Stromal cell of bone marrow (primary cell): ENCODE measurements around the gene SNX3.
A peak's percentile ranks its signal among the peaks of the same experiment; 100 is the strongest.

Source experiments
- DNase-seq: peaks from one replicate; pipeline ENCODE4 v3.0.0-alpha.2; 2012; ENCODE audit warnings: low read depth

Gene SNX3

DNA sequence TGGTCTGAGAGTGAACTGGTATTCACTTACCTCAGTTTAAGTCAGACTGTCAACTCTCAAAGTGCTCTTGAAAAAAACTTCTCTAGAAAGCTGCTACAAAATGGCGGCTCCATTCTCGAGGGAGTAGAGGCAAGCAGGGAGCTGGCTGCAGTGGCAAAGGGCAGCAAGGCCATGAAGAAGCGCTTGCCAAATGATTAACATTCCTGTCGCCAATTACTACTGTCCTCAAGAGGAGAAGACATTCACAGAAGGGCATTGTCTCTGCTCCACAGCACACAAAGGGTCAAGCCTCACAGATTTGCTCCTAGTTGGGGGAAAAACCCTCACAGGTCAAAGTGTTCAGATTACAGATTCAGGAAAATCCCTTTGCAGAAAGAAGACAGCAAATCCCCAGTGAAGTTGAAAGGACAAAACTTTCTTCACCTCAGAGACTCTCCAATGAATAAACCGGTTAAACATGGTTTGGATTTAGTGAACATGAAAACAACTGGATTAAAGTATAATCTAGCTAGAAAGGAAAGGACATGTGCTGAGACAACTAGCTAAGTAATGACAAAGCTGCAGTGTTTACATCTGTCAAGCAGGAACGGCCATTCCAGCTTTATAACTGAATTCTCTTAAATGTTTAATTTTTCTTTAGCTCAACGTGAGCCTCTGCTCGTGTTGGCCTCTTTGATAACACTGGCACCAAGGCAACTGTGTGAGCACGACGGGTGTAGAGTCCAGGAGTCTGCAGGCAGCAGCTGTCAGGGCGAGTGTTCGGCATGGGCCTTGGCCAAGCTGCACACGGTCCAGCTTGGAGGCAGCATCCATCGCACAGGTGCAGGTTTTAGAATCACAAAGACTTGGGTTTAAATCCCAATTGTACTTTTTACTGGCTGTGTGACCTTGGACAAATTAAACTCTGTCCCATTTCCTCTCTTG, 57.4 kb downstream of the SNX3 start:
- no peak for DNase-seq

GRCh38 chr6:108200631-108201030, 60.2 kb downstream of the SNX3 start:
- DNase-seq: peak; percentile 28

DNA sequence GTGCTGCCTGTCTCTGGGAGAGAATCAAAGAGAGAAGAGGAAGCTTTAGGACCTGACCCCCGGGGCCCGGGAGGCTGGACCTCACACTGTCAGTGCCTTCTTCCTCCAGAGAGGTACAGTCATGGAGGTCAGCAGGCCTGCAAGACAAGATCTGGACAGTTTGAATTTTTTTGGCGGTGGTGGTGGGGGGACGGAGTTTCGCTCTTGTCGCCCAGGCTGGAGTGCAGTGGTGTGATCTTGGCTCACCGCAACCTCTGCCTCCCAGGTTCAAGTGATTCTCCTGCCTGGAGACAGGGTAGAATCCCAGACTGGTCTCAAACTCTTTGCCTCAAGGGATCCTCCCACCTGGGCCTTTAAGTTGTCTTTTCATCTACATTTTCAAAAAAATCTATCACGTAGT, 60.7 kb downstream of the SNX3 start:
- no peak for DNase-seq

DNA sequence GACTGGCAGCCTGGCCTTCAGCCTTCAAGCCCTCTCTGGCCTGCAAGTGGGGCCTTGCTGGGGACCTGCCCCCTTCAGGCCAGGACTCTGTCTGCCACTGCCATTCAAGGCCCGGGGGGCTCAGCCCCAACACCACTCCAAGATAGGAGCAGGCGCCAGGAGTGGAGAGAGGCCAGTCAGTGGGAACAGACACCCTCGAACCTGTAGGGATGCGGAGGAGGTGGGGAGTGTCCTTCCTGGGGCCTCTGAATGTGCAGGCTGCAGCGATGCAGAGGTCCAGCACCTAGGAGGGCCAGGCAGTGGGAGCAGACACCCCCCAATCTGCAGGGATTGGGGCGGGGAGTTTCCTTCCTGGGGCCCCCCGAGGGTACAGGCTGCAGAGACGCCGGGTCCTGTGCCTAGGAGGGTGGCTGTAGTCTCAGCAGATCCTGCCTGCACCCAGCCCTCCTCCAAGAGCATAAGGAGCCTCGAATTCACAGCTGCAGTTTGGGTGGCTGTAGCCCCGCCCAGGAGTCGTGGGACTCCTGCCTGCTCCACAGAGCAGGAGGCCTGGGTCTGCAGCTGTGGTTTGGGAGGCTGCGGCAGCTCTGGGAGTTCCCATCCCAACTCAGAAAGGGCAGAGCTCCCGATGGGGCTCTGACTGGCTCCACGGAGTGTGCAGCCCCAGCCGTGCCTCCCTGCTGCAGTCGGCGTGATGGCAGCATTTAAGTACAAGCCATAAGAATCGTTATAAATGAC, 61.9 kb downstream of the SNX3 start:
- no peak for DNase-seq

DNA sequence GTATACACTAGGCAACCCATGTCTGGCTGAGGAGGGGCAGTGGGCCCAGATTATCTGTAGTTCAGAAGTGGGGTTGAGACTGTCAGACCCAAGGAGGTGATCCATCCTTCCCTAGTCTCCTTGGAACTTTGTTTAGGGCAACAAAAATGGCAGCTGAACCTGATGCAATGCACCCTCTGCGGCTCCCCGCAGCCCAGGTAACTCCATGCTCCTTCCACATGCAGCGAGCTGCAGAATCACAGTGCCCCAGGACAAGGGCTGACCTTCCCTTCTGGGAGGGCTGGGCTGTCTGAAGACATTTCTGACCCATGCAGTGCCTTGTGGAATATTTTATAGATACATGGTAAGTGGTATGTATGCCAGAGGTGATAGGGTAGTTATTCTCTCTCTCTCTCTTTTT, 65.6 kb downstream of the SNX3 start:
- no peak for DNase-seq

DNA sequence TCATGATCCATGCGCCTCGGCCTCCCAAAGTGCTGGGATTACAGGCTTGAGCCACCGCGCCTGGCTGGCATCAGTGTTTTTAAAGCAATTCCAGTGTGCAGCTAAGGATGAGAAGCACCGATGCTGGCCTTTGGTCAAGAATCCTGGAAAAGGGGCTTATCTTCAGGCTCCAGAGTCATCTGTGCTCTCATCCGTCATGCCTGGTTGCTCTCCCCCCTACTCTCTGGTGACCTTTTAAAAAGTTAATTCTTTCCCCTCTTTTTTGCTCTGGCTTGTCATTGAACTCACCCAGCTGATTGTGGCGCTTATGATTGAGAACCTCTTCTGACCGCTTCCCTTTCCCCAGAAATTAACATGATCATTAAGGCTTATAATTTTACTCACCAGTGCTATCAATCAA, 66.3 kb downstream of the SNX3 start:
- no peak for DNase-seq

GRCh38 chr6:108193835-108194234, 67.0 kb downstream of the SNX3 start:
- DNase-seq: no peak

DNA sequence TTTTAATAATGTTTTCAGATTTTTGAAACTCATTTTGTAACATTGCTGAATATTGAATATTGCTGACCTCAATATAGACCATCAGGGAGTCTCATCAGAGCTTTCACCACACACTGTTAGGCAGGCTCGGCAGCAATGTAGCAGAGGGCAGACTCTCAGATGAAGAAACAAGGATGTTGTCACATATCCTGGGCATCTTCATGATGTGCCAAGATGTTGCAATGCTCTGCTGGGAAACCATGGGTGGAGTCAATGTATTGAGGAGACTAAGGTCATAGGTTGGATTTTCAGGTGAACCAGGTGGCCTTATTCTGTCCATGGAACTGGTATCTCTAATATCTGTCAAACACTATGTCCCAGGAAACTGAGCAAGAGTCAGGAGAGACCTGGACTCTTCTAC, 67.7 kb downstream of the SNX3 start:
- no peak for DNase-seq

DNA sequence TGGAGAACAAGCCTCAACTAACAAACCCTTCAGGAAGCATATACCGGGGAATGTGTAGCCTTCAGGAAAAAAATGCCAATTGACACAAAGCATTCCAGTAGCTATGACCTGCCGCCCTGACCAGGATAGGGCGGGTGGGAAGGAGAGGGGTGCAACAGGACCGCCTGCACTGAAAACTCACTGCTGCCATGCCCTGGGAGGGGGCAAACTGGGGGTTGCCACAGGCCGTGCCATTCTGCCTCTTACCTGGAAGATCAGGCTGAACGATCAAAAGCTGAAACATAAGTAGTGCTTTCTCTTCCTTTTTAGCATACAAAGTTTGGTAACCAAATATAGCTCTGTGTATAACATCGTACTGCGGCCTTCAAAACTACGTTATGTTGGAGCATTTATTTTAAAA, 73.3 kb downstream of the SNX3 start:
- DNase-seq: no peak

- no peak for DNase-seq
Measured at GRCh38 chr6:108186226-108186625, 74.6 kb downstream of the SNX3 start.

DNA sequence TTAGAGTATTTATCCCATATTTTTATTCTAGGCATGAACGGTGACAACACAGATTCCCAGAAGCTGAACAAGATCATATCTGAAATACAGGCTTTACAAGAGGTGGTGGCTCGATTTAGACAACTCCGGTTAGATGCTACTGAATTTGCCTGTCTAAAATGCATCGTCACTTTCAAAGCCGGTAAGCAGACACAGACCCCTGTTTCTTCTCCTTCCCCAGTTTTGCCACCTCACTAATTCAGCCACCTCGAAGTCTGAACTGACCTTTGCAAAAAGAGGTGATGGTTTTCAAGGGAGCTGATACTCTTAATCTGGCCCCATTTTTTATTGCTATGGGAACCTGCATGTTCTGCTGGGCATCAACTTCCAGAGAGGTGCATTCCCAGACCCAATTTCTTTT, 80.1 kb downstream of the SNX3 start:
- no peak for DNase-seq

GRCh38 chr6:108180266-108180665, 80.6 kb downstream of the SNX3 start:
- DNase-seq: no peak

GRCh38 chr6:108179741-108180140, 81.1 kb downstream of the SNX3 start:
- DNase-seq: no peak

DNA sequence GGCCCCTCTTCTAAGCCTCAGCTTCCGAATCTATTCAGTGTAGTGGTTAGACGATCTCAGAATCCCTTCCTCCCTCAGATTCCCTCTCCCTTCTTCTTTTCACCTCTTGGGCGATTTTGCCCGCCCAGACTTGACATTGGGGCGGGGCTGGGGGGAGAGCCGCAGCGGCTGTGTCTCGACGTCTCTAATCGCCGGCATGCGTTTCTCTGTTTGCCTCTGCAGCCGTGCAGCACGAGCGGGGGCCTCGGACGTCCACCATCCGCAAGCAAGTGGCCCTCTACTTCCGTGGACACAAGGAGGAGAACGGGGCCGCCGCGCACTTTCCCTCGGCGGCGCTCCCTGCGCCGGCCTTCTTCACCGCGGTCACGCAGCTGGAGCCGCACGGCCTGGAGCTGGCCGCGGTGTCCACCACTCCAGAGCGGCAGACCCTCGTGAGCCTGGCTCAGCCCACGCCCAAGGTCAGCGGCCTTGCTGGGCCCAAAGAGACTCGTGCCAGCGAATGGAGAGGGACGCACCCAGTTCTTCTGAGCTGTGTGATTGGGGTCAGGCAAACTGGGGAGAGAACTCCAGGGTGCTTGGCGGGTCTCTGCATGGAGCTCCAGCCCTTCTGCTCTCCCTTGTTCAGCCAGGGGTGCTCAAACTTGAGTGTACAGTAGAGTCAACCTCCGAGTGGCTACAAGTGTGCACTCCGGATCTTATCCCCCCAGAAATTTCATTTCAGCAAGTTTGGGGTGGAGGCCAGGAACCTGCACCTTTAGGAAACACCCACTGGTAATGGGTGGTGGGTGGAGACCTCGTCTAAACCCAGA, 84.4 kb downstream of the SNX3 start:
- no peak for DNase-seq

DNA sequence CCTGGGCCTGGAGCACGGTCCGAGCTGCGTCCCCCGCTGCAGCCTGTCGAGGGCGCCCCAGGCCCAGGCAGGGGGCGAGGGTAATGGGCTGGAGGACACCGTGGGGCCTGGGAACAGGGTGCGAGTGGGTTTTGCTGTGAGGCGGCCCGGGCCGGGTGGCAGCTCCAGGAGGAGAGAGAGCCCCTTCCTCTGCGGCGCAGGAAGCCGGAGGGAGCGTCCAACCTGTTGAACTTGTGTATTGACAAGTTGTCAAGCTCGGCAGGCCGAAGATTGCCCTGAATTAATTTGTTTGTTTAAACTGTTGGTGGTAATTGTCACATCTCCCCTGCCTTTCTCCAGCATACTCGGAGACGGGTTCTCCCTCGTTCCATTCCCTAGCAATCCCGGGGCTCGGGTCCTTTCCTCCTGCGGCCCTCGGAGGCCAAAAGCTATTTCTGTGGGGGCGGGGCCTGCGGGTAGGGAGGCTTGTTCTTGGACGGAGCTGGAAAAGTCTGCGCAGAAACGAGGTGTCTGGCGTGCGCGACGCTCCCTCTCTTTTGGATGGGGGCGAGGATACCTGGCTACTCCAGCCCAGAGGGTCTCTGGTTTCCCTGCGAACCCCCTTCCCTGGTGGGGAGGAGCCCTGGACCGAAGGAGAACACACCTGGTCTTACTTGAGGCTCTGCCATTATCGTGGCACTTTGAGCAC, 85.1 kb downstream of the SNX3 start:
- DNase-seq: no peak

- no peak for DNase-seq
Measured at GRCh38 chr6:108175176-108175591, 85.7 kb downstream of the SNX3 start.

- no peak for DNase-seq
Measured at GRCh38 chr6:108174371-108175175, 86.3 kb downstream of the SNX3 start.

DNA sequence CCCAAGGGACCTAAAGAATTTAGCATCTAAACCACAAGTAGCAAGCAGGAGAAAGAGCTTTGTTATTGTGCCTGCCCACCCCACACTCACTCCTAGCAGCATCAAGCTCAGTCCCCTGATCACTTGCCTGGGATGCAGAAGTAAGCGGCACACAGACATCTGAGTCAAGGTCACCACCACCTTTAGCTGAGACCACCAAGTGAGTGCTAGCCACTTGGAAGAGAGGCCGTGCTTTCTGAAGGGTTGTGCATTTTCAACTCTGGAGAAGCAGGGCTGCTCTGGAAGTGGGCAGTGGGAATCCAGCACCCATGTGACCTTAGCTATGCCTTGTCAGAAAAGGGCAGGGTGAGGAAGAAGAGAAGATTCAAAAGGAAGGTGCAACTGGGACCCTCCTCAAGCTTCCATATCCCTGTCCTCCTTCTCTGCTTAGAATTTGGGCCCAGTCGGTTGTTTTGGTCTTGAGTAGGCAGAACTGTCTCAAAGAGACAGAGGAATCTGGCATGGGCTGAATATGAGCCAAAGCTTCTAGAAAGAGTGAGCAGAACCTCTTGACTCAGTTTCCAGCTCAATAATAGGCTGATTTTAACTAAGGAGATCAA, 88.8 kb downstream of the SNX3 start:
- no peak for DNase-seq

DNA sequence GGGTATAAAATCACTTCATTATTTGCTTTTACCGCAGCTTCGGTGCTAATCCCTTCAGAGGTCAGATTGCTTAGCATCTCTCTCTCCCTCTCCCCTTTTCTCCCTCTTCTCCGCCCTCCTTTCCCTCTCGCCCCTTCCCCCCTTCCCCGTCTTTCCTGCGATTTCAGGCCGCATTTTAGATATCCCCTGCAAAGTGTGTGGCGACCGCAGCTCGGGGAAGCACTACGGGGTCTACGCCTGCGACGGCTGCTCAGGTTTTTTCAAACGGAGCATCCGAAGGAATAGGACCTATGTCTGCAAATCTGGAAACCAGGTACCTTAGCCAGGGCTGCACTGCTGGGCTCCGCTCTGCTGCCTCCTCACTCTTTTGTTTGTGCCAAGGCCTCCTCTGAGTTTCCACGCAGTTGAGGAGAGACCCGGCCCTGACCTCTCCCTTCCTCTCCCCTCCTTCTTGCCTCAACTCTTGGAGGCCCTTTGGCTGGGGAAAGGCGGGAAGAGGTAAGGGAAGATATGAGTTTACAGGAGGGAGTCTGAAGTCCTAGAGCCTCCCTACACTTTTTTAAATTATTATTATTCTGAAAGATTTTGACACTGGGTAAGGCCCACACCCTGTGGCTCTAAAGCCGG, 89.4 kb downstream of the SNX3 start:
- DNase-seq: no peak
